ENCODE data around the gene SDK2. TPM values are rescaled to one million over a fixed set of nuclear protein-coding genes. Genes with fewer than 3 reads are reported as not detected.

Gene SDK2
- polyA plus RNA-seq, 1 experiment, result 0.01 TPM

DNA sequence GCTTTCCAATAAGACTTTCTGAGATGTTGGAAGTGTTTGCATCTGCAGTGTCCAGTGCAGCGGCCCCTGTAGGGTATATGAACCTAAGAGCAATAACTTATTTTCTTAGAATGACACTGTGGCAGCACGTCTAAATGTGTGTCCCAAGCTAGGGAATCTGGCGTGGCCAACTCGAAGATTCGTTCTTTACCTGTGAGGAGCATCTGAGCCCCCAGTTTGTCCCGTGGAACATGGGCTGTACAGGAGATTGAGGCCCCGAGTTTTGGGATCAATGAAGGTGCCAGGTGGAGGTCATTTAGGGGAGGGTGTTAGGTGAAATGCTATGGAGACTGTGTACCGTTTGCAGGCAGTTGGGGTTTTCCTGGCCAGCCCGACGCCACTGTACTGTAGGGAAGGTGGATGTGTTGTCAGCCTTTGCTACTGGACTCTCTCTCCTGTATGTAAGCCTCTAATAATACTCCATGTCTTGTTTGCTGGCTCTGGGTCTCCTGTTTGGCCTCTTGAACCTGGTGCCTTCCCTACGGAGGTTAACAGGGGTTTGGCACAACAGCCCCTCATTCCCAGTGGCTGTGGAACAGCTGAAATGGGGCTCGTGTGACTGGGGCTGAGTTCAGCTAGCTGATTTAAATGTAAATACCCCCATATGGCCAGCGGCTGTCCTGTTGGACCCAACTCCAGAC is 45.5 kb upstream of the SDK2 start:
- peaks cover 11% of the 10 kb centered on the region for H3K9me3 ChIP-seq (ENCODE audit: control insufficient read depth, insufficient read depth, low read length)
- H3K27me3 ChIP-seq (ENCODE audit: control insufficient read depth, insufficient read depth, low read length), result no peaks in the 10 kb centered on the region
- TF ChIP-seq, protein P1, sequence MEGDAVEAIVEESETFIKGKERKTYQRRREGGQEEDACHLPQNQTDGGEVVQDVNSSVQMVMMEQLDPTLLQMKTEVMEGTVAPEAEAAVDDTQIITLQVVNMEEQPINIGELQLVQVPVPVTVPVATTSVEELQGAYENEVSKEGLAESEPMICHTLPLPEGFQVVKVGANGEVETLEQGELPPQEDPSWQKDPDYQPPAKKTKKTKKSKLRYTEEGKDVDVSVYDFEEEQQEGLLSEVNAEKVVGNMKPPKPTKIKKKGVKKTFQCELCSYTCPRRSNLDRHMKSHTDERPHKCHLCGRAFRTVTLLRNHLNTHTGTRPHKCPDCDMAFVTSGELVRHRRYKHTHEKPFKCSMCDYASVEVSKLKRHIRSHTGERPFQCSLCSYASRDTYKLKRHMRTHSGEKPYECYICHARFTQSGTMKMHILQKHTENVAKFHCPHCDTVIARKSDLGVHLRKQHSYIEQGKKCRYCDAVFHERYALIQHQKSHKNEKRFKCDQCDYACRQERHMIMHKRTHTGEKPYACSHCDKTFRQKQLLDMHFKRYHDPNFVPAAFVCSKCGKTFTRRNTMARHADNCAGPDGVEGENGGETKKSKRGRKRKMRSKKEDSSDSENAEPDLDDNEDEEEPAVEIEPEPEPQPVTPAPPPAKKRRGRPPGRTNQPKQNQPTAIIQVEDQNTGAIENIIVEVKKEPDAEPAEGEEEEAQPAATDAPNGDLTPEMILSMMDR (IDR thresholded peaks at IDR 0.05; ENCODE audit: low read depth, low read length), result no peak
- H3K27ac ChIP-seq (ENCODE audit: low read depth, low read length), result no peak overlapping the region
- POLR2A ChIA-PET, result no interaction called here
- no peak for DNase-seq (ENCODE audit: low read depth, low spot score)
- no peak overlapping the region for H3K4me3 ChIP-seq (ENCODE audit: low read depth, low read length)
- CTCF ChIA-PET, result no interaction called here

- H3K4me3 ChIP-seq (ENCODE audit: low read depth, low read length), result no peak overlapping the region
- peaks cover 9% of the 10 kb centered on the region for H3K9me3 ChIP-seq (ENCODE audit: control insufficient read depth, insufficient read depth, low read length)
- POLR2A ChIA-PET, result no interaction called here
- H3K27me3 ChIP-seq (ENCODE audit: control insufficient read depth, insufficient read depth, low read length), result no peaks in the 10 kb centered on the region
- no peak overlapping the region for H3K27ac ChIP-seq (ENCODE audit: low read depth, low read length)
- DNase-seq (ENCODE audit: low read depth, low spot score), result no peak
- TF ChIP-seq, protein P1 (IDR thresholded peaks at IDR 0.05; ENCODE audit: low read depth, low read length), result no peak
- CTCF ChIA-PET, result no interaction called here
Measured at GRCh38 chr17:73686961-73687360, 42.7 kb upstream of the SDK2 start.

DNA sequence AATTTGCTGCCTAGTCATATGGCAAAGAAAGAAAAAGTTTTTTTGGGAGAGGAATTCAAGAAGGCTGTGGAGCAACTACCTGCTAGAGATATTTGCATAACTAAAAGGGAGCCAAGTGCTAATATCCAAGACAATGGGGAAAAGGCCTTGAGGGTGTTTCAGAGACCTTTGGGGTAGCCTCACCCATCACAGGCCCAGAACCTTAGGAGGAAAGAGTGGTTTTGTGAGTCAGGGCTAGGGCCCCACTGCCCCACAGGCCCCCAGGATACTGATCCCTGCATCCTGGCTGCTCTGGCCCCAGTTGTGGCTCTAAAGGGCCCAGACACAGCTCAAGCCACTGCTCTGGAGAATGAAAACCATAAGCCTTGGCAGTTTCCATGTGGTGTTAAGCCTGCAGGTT is 41.9 kb upstream of the SDK2 start:
- POLR2A ChIA-PET, result no interaction called here
- no peak overlapping the region for H3K27ac ChIP-seq (ENCODE audit: low read depth, low read length)

GRCh38 chr17:73684183-73684582 is 39.9 kb upstream of the SDK2 start:
- Histone ChIP-seq H3K27ac (ENCODE audit: low read depth, low read length) (no peak overlapping the region), H3K4me3 (ENCODE audit: low read depth, low read length) (no peak overlapping the region), H3K27me3 (ENCODE audit: control insufficient read depth, insufficient read depth, low read length) (no peaks in the 10 kb centered on the region), H3K9me3 (ENCODE audit: control insufficient read depth, insufficient read depth, low read length) (no peaks in the 10 kb centered on the region)
- ChIA-PET POLR2A (no interaction called here), CTCF (no interaction called here)
- TF ChIP-seq, protein P1 (IDR thresholded peaks at IDR 0.05; ENCODE audit: low read depth, low read length), result no peak
- DNase-seq (ENCODE audit: low read depth, low spot score), result no peak

More for the DNA sequence above, 41.9 kb upstream of the SDK2 start:
- peaks cover 6% of the 10 kb centered on the region for H3K9me3 ChIP-seq (ENCODE audit: control insufficient read depth, insufficient read depth, low read length)
- H3K4me3 ChIP-seq (ENCODE audit: low read depth, low read length), result no peak overlapping the region
- TF ChIP-seq, protein P1 (IDR thresholded peaks at IDR 0.05; ENCODE audit: low read depth, low read length), result no peak
- DNase-seq (ENCODE audit: low read depth, low spot score), result no peak
- H3K27me3 ChIP-seq (ENCODE audit: control insufficient read depth, insufficient read depth, low read length), result no peaks in the 10 kb centered on the region
- CTCF ChIA-PET, result no interaction called here

DNA sequence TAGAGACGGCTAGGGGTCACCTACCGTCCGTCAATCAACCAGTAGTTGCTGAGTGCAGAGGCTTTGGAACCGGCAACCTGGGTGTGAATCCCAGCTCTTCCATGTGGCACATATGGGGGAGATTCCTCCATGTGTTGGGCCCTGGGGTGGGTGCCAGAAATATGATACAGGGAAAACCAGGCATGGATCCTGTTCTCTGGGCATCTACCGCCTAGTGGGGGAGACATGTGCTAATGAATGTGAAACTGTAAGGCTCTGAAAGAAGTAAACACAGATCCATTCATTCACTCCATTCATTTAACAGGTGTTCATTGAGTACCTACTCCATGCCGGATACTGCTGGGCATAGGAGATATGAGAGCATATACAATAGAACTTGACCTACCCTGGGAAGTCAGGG is 39.5 kb upstream of the SDK2 start:
- Histone ChIP-seq H3K27ac (ENCODE audit: low read depth, low read length) (no peak overlapping the region), H3K9me3 (ENCODE audit: control insufficient read depth, insufficient read depth, low read length) (no peaks in the 10 kb centered on the region), H3K27me3 (ENCODE audit: control insufficient read depth, insufficient read depth, low read length) (no peaks in the 10 kb centered on the region), H3K4me3 (ENCODE audit: low read depth, low read length) (no peak overlapping the region)
- TF ChIP-seq, protein P1 (IDR thresholded peaks at IDR 0.05; ENCODE audit: low read depth, low read length), result no peak
- ChIA-PET POLR2A (no interaction called here), CTCF (no interaction called here)
- DNase-seq (ENCODE audit: low read depth, low spot score), result no peak

Measured in AG04450 (cell line).